ENCODE data around the gene ZBTB34. TPM values are rescaled to one million over a fixed set of nuclear protein-coding genes. Genes with fewer than 3 reads are reported as not detected.
A peak's percentile ranks its signal among the peaks of the same experiment; 100 is the strongest.
"Not testable (repeated sequence)": the region's sequence is repeated elsewhere in the genome, so short reads cannot be mapped to it uniquely, and the experiment has no call there.

ZBTB34 gene
- total RNA-seq: 1 to 10 TPM; 4.4 to 4.7 TPM

- Mint-ChIP-seq H3K4me3 (peak within 1 kb of the TSS; percentile 84), H3K36me3 (peaks cover 2% of the 10 kb centered on the region), H3K9me3 (no peaks in the 10 kb centered on the region), H3K27me3 (peaks cover 4% of the 10 kb centered on the region), H3K27ac (peak within 1 kb of the TSS; percentile 83), H3K4me1 (peaks cover 26% of the 10 kb centered on the region)
- peak; percentile 82 for DNase-seq
These were observed at the start of gene ZBTB34 for GRCh38 chr9:126860077-126860756. TSS of gene ZBTB34 (plus strand) at chr9:126860639. CDS start at chr9:126879400, 18,761 bp downstream.

GRCh38 chr9:126813072-126813471, 47.4 kb upstream of the ZBTB34 start:
- Mint-ChIP-seq H3K27ac (no peak overlapping the region), H3K4me3 (no peak overlapping the region), H3K27me3 (no peaks in the 10 kb centered on the region), H3K9me3 (peaks cover 19% of the 10 kb centered on the region), H3K36me3 (peaks cover 60% of the 10 kb centered on the region), H3K4me1 (peaks cover 11% of the 10 kb centered on the region)
- DNase-seq: no peak

- Mint-ChIP-seq H3K4me3 (no peak overlapping the region), H3K36me3 (peaks cover 71% of the 10 kb centered on the region), H3K27me3 (no peaks in the 10 kb centered on the region), H3K4me1 (peaks cover 8% of the 10 kb centered on the region), H3K9me3 (peaks cover 24% of the 10 kb centered on the region), H3K27ac (no peak overlapping the region)
- no peak for DNase-seq
These were observed 46.3 kb upstream of the ZBTB34 start for GRCh38 chr9:126814091-126814490.

DNA sequence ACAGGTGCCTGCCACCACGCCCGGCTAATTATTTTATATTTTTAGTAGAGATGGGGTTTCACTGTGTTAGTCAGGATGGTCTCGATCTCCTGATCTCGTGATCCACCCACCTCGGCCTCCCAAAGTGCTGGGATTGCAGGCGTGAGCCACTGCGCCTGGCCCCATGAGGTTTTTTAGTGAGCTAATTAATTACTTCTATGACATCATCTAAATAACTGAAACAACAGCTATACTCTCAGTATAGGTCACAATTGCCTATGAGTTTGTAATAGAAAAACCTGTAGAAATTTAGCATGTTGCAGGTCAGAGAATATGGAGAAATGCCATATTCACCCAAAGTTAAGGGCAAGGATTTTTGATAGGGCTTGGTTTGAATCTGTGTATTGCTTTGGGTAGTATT, 42.8 kb upstream of the ZBTB34 start:
- not testable (repeated sequence) for H3K27ac Mint-ChIP-seq, H3K4me3 Mint-ChIP-seq, DNase-seq, H3K27me3 Mint-ChIP-seq
- peaks cover 19% of the 10 kb centered on the region for H3K4me1 Mint-ChIP-seq
- peaks cover 24% of the 10 kb centered on the region for H3K9me3 Mint-ChIP-seq
- peaks cover 78% of the 10 kb centered on the region for H3K36me3 Mint-ChIP-seq

- no peak overlapping the region for H3K4me3 Mint-ChIP-seq
- H3K4me1 Mint-ChIP-seq: peaks cover 21% of the 10 kb centered on the region
- peaks cover 21% of the 10 kb centered on the region for H3K9me3 Mint-ChIP-seq
- peaks cover 74% of the 10 kb centered on the region for H3K36me3 Mint-ChIP-seq
- DNase-seq: no peak
- peak overlapping the region; percentile 23 for H3K27ac Mint-ChIP-seq
- H3K27me3 Mint-ChIP-seq: no peaks in the 10 kb centered on the region
These were observed 42.0 kb upstream of the ZBTB34 start for GRCh38 chr9:126818482-126818881.

DNA sequence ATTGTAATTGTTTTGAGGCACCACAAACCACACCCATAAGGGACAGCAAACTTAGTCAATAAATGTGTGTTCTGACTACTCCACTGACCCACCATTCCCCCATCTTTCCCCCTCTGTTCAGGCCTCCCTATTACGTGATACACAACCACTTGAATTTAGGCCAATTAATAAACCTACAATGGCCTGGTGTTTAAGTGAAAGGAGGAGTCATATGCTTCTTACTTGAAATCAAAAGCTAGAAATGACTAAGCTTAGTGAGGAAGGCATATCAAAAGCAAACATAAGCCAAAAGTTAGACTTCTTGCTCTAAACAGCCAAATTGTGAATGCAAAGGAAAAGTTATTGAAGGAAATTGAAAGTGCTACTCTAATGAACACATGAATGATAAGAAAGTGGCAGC, 41.0 kb upstream of the ZBTB34 start:
- peaks cover 72% of the 10 kb centered on the region for H3K36me3 Mint-ChIP-seq
- peaks cover 27% of the 10 kb centered on the region for H3K4me1 Mint-ChIP-seq
- no peak for DNase-seq
- peaks cover 17% of the 10 kb centered on the region for H3K9me3 Mint-ChIP-seq
- no peaks in the 10 kb centered on the region for H3K27me3 Mint-ChIP-seq
- no peak overlapping the region for H3K4me3 Mint-ChIP-seq
- peak overlapping the region; percentile 38 for H3K27ac Mint-ChIP-seq

DNA sequence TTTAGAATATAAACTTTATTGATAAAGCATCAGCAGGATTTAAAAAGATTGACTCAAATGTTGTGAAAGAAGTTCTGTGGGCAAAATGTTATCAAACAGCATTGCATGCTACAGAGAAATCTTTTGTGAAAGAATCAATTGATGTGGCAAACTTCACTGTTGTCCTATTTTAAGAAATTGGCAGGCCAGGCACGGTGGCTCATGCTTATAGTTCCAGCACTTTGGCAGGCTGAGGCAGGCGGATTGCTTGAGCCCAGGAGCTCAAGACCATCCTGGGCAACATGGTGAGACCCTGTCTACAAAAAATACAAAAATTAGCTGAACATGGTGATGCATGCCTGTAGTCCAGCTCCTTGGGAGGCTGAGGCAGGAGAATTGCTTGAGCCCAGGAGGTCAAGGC, 38.2 kb upstream of the ZBTB34 start:
- DNase-seq: no peak
- Mint-ChIP-seq H3K9me3 (peaks cover 5% of the 10 kb centered on the region), H3K27ac (no peak overlapping the region), H3K4me3 (no peak overlapping the region), H3K36me3 (peaks cover 61% of the 10 kb centered on the region), H3K4me1 (peaks cover 33% of the 10 kb centered on the region), H3K27me3 (no peaks in the 10 kb centered on the region)

GRCh38 chr9:126822873-126823272, 37.6 kb upstream of the ZBTB34 start:
- Mint-ChIP-seq H3K4me1 (peaks cover 33% of the 10 kb centered on the region), H3K36me3 (peaks cover 55% of the 10 kb centered on the region), H3K27ac (no peak overlapping the region), H3K27me3 (no peaks in the 10 kb centered on the region), H3K9me3 (peaks cover 5% of the 10 kb centered on the region), H3K4me3 (no peak overlapping the region)
- DNase-seq: no peak

DNA sequence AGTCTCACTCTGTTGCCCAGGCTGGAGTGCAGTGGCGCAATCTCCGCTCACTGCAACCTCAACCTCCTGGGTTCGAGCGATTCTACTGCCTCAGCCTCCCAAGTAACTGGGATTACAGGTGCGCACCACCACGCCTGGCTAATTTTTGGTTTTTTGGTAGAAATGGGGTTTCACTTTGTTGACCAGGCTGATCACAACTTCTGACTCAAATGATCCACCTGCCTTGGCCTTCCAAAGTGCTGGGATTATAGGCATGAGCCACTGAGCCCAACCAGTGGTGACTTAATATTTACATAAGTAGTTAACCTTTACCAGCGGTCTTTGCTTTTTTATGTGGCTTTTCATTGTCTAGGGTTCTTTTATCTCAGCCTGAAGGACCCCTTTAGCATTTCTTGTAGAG, 36.4 kb upstream of the ZBTB34 start:
- H3K36me3 Mint-ChIP-seq: peaks cover 44% of the 10 kb centered on the region
- H3K27ac Mint-ChIP-seq, H3K27me3 Mint-ChIP-seq, H3K9me3 Mint-ChIP-seq, DNase-seq, H3K4me3 Mint-ChIP-seq: not testable (repeated sequence)
- H3K4me1 Mint-ChIP-seq: peaks cover 35% of the 10 kb centered on the region

GRCh38 chr9:126827227-126827626, 33.2 kb upstream of the ZBTB34 start:
- DNase-seq: no peak
- peaks cover 29% of the 10 kb centered on the region for H3K4me1 Mint-ChIP-seq
- no peaks in the 10 kb centered on the region for H3K9me3 Mint-ChIP-seq
- peaks cover 26% of the 10 kb centered on the region for H3K36me3 Mint-ChIP-seq
- no peak overlapping the region for H3K4me3 Mint-ChIP-seq
- no peaks in the 10 kb centered on the region for H3K27me3 Mint-ChIP-seq
- no peak overlapping the region for H3K27ac Mint-ChIP-seq

GRCh38 chr9:126829035-126829434, 31.4 kb upstream of the ZBTB34 start:
- H3K27ac Mint-ChIP-seq: no peak overlapping the region
- H3K27me3 Mint-ChIP-seq: no peaks in the 10 kb centered on the region
- H3K4me3 Mint-ChIP-seq: no peak overlapping the region
- H3K4me1 Mint-ChIP-seq: peaks cover 25% of the 10 kb centered on the region
- no peak for DNase-seq
- peaks cover 33% of the 10 kb centered on the region for H3K36me3 Mint-ChIP-seq
- no peaks in the 10 kb centered on the region for H3K9me3 Mint-ChIP-seq

- H3K4me1 Mint-ChIP-seq: peaks cover 18% of the 10 kb centered on the region
- H3K9me3 Mint-ChIP-seq: no peaks in the 10 kb centered on the region
- H3K4me3 Mint-ChIP-seq: no peak overlapping the region
- peaks cover 25% of the 10 kb centered on the region for H3K36me3 Mint-ChIP-seq
- DNase-seq: no peak
- H3K27me3 Mint-ChIP-seq: no peaks in the 10 kb centered on the region
- peak overlapping the region; percentile 4 for H3K27ac Mint-ChIP-seq
These were observed 29.6 kb upstream of the ZBTB34 start for GRCh38 chr9:126830827-126831226.

- no peak overlapping the region for H3K27ac Mint-ChIP-seq
- no peaks in the 10 kb centered on the region for H3K27me3 Mint-ChIP-seq
- no peak for DNase-seq
- no peak overlapping the region for H3K4me3 Mint-ChIP-seq
- H3K4me1 Mint-ChIP-seq: peaks cover 19% of the 10 kb centered on the region
- peaks cover 27% of the 10 kb centered on the region for H3K36me3 Mint-ChIP-seq
- H3K9me3 Mint-ChIP-seq: no peaks in the 10 kb centered on the region
These were observed 28.0 kb upstream of the ZBTB34 start for GRCh38 chr9:126832440-126832839.

GRCh38 chr9:126833020-126833419, 27.4 kb upstream of the ZBTB34 start:
- Mint-ChIP-seq H3K4me3 (no peak overlapping the region), H3K27me3 (no peaks in the 10 kb centered on the region), H3K27ac (no peak overlapping the region), H3K9me3 (no peaks in the 10 kb centered on the region), H3K4me1 (peaks cover 23% of the 10 kb centered on the region), H3K36me3 (peaks cover 30% of the 10 kb centered on the region)
- no peak for DNase-seq

DNA sequence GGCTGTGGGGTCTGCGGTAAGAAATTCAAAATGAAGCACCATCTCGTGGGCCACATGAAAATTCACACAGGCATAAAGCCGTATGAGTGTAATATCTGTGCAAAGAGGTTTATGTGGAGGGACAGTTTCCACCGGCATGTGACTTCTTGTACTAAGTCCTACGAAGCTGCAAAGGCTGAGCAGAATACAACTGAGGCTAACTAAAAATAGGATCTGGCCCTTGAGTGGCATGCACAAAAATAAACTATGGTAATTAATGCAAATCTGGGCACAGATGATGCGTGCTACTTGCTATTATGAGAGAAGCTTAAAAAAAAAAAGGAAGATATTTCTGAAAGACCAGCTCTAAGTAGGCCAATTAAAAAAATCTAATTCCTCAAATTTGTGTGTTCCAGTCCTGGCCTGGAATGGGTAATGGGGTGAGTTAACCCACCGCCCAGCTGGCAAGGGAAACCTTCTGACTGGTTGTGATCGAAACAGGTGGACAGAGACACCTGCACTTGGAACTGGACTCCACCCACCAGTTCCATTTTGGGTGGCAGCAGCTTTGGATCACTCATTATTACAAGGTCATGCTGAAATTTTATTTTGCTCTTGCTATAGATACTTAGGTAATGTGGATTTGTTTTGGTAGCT, 26.6 kb upstream of the ZBTB34 start:
- H3K27me3 Mint-ChIP-seq: no peaks in the 10 kb centered on the region
- no peak for DNase-seq
- no peak overlapping the region for H3K27ac Mint-ChIP-seq
- H3K4me3 Mint-ChIP-seq: no peak overlapping the region
- no peaks in the 10 kb centered on the region for H3K9me3 Mint-ChIP-seq
- H3K4me1 Mint-ChIP-seq: peaks cover 23% of the 10 kb centered on the region
- peaks cover 30% of the 10 kb centered on the region for H3K36me3 Mint-ChIP-seq

- H3K9me3 Mint-ChIP-seq: no peaks in the 10 kb centered on the region
- peaks cover 28% of the 10 kb centered on the region for H3K4me1 Mint-ChIP-seq
- no peak for DNase-seq
- H3K36me3 Mint-ChIP-seq: peaks cover 30% of the 10 kb centered on the region
- no peak overlapping the region for H3K4me3 Mint-ChIP-seq
- peak overlapping the region; percentile 66 for H3K27ac Mint-ChIP-seq
- no peaks in the 10 kb centered on the region for H3K27me3 Mint-ChIP-seq
These were observed 25.8 kb upstream of the ZBTB34 start for GRCh38 chr9:126834672-126835071.
